GM21360 (cell line): Measurements from ENCODE around the gene CYB5D1.
"Not testable (repeated sequence)": the region's sequence is repeated elsewhere in the genome, so short reads cannot be mapped to it uniquely, and the experiment has no call there.

Experiments used
- ATAC-seq: cut with Tn5 transposase; IDR thresholded peaks from one replicate; pipeline ENCODE4 v1.9.1; 2021; ENCODE audit warnings: mild to moderate bottlenecking, moderate library complexity; ENCODE audit not compliant: unreplicated experiment

Gene CYB5D1

GRCh38 chr17:7857713-7858521, at the start of gene CYB5D1:
Gene CYB5D1 (plus strand): TSS chr17:7858003. CDS start chr17:7858135, 132 bp downstream.
- peak; percentile 29 for ATAC-seq

- ATAC-seq = no peak
Observed at GRCh38 chr17:7809086-7809790, 48.6 kb upstream of the CYB5D1 start.

GRCh38 chr17:7809791-7810343, 47.9 kb upstream of the CYB5D1 start:
- not testable (repeated sequence) for ATAC-seq

GRCh38 chr17:7811251-7811650, 46.6 kb upstream of the CYB5D1 start:
- ATAC-seq = no peak

DNA sequence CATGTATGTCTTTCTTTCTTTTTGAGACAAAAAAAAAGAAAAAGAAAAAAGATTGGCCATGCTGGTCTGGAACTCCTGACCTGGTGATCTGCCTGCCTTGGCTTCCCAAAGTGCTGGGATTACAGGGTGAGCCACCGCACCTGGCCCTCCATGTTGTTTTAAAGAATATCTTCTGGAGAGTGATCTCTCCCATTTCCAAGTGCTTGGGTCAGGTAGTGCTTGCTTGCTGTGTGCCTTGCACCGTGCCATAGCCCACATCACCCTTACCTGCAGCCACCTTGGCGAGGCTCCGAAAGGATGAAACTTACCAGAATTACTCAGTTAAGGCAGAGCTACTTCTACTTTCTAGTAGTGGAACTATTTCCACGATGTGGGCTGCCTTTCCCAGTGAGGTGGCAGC, 42.8 kb upstream of the CYB5D1 start:
- ATAC-seq = no peak

DNA sequence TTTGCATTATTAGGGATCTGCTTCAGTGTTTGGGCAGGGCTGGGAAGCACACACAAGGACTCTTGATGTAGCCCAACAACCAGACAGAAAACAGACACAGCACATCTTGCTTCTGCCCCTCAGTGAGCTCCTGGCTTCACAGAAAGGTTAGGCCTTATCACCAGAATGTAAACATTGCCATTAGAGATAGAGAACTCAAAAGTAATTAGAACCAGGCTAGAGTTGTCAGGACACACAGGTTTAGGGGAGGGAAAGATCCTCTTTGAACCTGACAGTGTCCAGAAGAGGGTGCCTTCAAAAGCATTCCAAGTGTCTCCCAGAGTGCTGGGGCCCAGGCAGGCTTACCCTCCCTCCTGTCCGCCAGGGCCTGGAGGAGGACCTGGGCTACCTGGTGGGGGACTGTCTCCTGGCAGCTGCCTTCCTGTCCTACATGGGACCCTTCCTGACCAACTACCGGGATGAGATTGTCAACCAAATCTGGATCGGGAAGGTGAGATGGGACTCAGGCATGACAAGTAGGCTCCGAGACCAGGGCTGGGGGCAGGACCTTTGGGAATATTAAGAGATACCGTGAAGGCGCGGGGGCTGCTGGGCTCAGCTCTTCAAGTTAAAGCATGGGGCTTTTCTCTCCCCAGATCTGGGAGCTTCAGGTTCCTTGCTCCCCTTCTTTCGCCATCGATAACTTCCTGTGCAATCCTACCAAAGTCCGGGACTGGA, 40.7 kb upstream of the CYB5D1 start:
- no peak for ATAC-seq

GRCh38 chr17:7817643-7817964, 40.2 kb upstream of the CYB5D1 start:
- no peak for ATAC-seq

GRCh38 chr17:7818026-7818425, 39.8 kb upstream of the CYB5D1 start:
- ATAC-seq = no peak

GRCh38 chr17:7818746-7819645, 38.8 kb upstream of the CYB5D1 start:
- no peak for ATAC-seq

DNA sequence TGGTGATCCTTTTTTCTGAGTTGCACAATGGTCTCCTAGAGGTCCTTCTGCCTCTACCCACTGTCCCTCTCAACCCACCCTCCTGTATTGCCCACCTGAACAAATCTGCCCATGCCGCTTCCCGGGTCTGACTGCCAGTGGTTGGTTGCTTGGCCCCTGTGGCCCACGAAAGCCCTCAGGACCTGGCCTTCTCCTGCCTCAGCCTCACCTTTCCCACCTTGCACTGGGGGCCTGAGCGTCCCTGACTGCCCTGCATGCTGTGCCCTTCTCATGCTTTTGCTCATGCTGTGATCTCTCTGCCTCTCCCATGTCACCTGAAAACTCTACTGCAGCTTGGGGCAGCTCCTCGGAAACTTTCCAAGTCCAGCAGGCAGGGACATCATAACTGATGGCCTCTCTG, 37.6 kb upstream of the CYB5D1 start:
- ATAC-seq = no peak

- no peak for ATAC-seq
Observed at GRCh38 chr17:7822126-7822525, 35.7 kb upstream of the CYB5D1 start.

DNA sequence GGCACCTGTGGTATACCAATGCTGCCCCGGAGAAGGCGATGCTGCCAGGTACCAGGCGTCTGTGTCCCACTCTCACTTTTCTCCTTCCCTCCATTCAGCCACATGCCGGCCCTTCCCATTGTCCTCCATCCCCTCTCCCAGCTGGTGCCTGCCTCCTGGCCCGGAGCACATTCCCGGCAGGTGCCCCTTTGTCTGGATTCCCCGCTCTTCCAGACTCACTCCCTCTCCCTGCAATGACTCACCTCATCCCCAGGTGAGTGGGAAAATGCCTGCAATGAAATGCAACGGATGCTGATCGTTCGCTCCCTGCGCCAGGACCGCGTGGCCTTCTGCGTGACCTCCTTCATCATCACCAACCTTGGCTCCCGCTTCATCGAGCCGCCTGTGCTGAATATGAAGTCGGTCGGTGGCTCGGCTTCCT, 34.2 kb upstream of the CYB5D1 start:
- no peak for ATAC-seq

DNA sequence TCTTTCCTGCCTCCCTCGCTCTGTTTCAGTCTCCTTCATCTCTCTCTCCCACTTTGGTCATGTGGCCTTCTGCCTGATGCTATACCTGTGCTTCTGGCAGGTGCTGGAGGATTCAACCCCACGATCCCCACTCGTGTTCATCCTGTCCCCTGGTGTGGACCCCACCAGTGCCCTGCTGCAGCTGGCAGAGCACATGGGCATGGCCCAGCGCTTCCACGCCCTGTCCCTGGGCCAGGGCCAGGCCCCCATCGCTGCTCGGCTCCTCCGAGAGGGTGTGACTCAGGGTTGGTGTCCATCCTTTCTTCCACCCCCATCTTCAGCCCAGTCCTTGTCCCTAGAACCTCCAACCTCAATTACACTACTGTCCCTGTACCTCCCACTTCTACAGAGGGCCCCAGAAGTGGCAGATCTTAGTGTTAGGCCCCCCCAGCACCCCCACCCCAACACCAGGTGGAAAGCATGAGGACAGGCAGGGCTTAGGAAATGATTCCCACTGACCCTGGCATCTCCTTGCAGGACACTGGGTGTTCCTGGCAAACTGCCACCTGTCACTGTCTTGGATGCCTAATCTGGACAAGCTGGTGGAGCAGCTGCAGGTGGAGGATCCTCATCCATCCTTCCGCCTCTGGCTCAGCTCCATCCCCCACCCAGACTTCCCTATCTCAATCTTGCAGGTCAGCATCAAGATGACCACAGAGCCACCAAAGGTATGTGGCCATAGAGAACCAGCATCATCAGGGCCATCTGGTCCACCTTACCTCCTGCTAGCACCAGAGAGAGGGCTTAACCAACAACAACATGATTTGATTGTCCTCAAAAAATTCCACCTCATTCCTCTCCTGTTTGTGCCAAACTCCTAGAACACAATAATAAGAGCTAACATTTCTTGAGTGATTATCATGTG, 33.5 kb upstream of the CYB5D1 start:
- no peak for ATAC-seq

- no peak for ATAC-seq
Observed at GRCh38 chr17:7825206-7825990, 32.4 kb upstream of the CYB5D1 start.

GRCh38 chr17:7830616-7831015, 27.2 kb upstream of the CYB5D1 start:
- ATAC-seq = no peak

GRCh38 chr17:7831233-7831632, 26.6 kb upstream of the CYB5D1 start:
- no peak for ATAC-seq

DNA sequence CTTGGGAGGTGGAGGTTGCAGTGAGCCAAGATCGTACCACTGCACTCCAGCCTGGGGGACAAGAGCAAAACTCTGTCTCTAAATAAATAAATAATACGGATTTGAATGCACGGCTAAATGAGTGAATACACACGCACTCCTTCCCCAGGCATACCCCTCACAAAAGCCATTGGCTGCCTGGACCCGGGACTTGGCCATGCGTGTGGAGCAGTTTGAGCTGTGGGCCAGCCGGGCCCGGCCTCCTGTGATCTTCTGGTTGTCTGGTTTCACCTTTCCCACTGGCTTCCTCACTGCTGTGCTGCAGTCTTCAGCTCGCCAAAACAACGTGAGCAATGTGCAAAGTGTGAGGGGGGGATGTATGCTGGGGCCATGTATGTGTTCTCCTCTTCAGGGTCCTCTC, 25.4 kb upstream of the CYB5D1 start:
- ATAC-seq = no peak

- ATAC-seq = no peak
Observed at GRCh38 chr17:7833011-7833794, 24.6 kb upstream of the CYB5D1 start.
